H1 (cell line): ENCODE results near the gene MIPEP. TPM values are rescaled to one million over a fixed set of nuclear protein-coding genes. Genes with fewer than 3 reads are reported as not detected.

Experiments
- CHD7 ChIP-seq: fragments of 300-600 bp; sonication (generic); IDR thresholded peaks from 2 replicates; pipeline ENCODE4 v1.7.1; 2012; ENCODE audit warnings: low read length, moderate library complexity, mild to moderate bottlenecking, inconsistent platforms; ENCODE audit not compliant: insufficient replicate concordance
- CTBP2 ChIP-seq: IDR thresholded peaks from 2 replicates; pipeline ENCODE4 v1.7.0; 2011; ENCODE audit warnings: borderline replicate concordance, mild to moderate bottlenecking, moderate library complexity, mixed read lengths, low read length; ENCODE audit not compliant: insufficient read depth, insufficient read length
- EZH2 ChIP-seq: fragments of 200-600 bp; sonication (generic); IDR thresholded peaks from 2 replicates; pipeline ENCODE4 v1.7.1; 2012; ENCODE audit warnings: low read depth, mild to moderate bottlenecking, moderate library complexity, low read length, inconsistent platforms; ENCODE audit not compliant: severe bottlenecking
- HDAC6 ChIP-seq: IDR thresholded peaks from one replicate; pipeline ENCODE4 v1.7.1; 2012; ENCODE audit warnings: low read depth, mild to moderate bottlenecking, inconsistent platforms, low read length, moderate library complexity
- JUN ChIP-seq: IDR thresholded peaks from 2 replicates; pipeline ENCODE4 v1.6.1; 2011; ENCODE audit warnings: low read depth, mild to moderate bottlenecking, improper control_type of control experiment, low read length
- KDM1A ChIP-seq: fragments of 200-600, 300-600 bp; sonication (generic); IDR thresholded peaks from 2 replicates; pipeline ENCODE4 v1.7.1; 2016; ENCODE audit warnings: mild to moderate bottlenecking, low read length, borderline replicate concordance
- POLR2AphosphoS5 ChIP-seq: IDR thresholded peaks from 2 replicates; pipeline ENCODE4 v1.6.1; 2011; ENCODE audit warnings: low read depth, low read length
- polyA plus RNA-seq, 7 experiments: library from polyadenylated mRNA; depleted of rRNA in 3 of 7; stranded (reverse) in 5 of 7; unstranded in 2 of 7; fragments of >200 nt in 5 of 7; fragments of 200-250 nt in 2 of 7; gene quantifications; 1 replicate in 5 of 7; 2 replicates in 1 of 7; 4 replicates in 1 of 7; pipeline versions ENCODE4 v1.2.1 to v1.2.3, GENCODE V29; 2011 to 2013; ENCODE audit warnings: missing spikeins in 2 of 7, mixed read lengths in 2 of 7
- total RNA-seq: library from RNA; stranded (reverse); fragmentation: NEBNext Ultra II Directional; extraction: Animal tissue kit (Norgen Biotek cat#: 25700); gene quantifications from 2 replicates; pipeline ENCODE4 v1.2.1, GENCODE V29; 2021

Gene MIPEP
- total and polyA plus RNA-seq, 2 of the 8 experiments (the other 6 are each of a cell fraction or from before 2014, with no cell fraction given): 24.0 to 24.2 TPM

DNA sequence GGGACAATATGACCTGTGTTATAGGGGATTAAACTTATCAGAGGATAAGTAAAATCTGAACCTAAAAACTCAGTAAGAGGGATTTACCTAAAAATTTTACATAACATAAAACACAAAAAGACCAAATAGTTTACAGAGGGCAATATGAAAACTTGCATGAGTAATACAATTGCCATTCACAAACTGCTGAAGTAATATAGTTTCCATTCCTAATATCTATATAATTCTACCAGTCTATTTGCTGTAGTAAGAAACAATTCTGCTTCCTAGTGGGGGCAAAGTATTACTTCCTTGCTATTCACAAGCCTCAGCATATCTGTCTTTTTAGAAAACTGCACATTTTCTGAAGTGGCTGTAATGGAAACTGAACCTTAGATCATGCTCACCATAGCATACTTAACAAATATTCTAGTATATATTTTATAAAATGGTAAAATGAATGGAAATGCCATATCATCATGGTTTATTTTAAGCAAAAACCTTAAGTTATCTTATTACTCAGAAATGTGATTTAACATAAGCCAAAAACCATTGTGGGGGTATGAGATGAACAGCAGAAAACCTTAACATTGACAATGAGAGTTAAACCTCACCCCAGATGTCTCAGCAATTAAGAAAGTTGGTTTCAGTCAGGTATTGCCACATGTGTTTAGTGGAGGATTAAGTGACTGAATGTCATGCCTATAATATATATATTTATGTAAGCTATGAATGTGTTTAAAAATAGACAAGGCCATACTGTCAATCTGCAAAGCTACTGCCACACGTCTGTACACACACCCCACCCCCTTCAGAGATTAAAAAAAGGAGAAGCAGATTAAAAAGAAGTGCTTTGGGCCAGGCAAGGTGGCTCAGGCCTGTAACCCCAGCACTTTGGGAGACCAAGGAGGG, 136.8 kb downstream of the MIPEP start (continued):
- TF ChIP-seq CHD7 (no peak), CTBP2 (no peak), HDAC6 (no peak), POLR2AphosphoS5 (no peak), KDM1A (no peak), EZH2 (no peak), JUN (no peak)
